ENCODE measurements around the gene ASB2. TPM values are rescaled to one million over a fixed set of nuclear protein-coding genes. Genes with fewer than 3 reads are reported as not detected.

The ASB2 gene
- total RNA-seq, 2 donors from 2014 or later: 12.3 to 55.1 TPM

- Mint-ChIP-seq H3K4me3 (peak overlapping the region; percentile 89), H3K9me3 (no peaks in the 10 kb centered on the region), H3K27me3 (peaks cover under 1 to 5% of the 10 kb centered on the region in 2 donors), H3K4me1 (ENCODE audit: low read depth in 2 of 2) (peaks cover 28 to 43% of the 10 kb centered on the region in 2 donors), H3K27ac (peak overlapping the region; percentile 87 to 88), H3K36me3 (peaks cover under 1% of the 10 kb centered on the region)
- ATAC-seq (peak; percentile 76 to 78), DNase-seq (ENCODE audit: low spot score) (peak; percentile 73)
Observed at GRCh38 chr14:93970585-93970964, 5.8 kb downstream of the ASB2 start.

GRCh38 chr14:93969082-93969828 lies 7.1 kb downstream of the ASB2 start:
- Mint-ChIP-seq H3K4me3 (no peak overlapping the region), H3K9me3 (peaks cover 6% of the 10 kb centered on the region), H3K36me3 (peaks cover 5% of the 10 kb centered on the region), H3K27me3 (peaks cover 0 to 3% of the 10 kb centered on the region in 2 donors), H3K27ac (peak overlapping the region; percentile 56 to 64), H3K4me1 (ENCODE audit: low read depth in 2 of 2) (peaks cover 35 to 53% of the 10 kb centered on the region in 2 donors)
- no peak for DNase-seq (ENCODE audit: low spot score)
- no peak for ATAC-seq

GRCh38 chr14:93967637-93968250 lies 8.6 kb downstream of the ASB2 start:
- H3K27ac Mint-ChIP-seq: no peak overlapping the region
- H3K9me3 Mint-ChIP-seq: peaks cover 6% of the 10 kb centered on the region
- no peak for ATAC-seq
- H3K4me3 Mint-ChIP-seq: no peak overlapping the region
- H3K27me3 Mint-ChIP-seq: no peaks in the 10 kb centered on the region
- peaks cover 5% of the 10 kb centered on the region for H3K36me3 Mint-ChIP-seq
- H3K4me1 Mint-ChIP-seq (ENCODE audit: low read depth in 2 of 2): peaks cover 47 to 67% of the 10 kb centered on the region in 2 donors
- DNase-seq (ENCODE audit: low spot score): no peak

- H3K36me3 Mint-ChIP-seq: peaks cover 5% of the 10 kb centered on the region
- H3K4me3 Mint-ChIP-seq: no peak overlapping the region
- peaks cover 50 to 67% of the 10 kb centered on the region in 2 donors for H3K4me1 Mint-ChIP-seq (ENCODE audit: low read depth in 2 of 2)
- H3K27me3 Mint-ChIP-seq: no peaks in the 10 kb centered on the region
- H3K27ac Mint-ChIP-seq: peak overlapping the region in 1 of 2 donors; percentile 96
- ATAC-seq: no peak
- peaks cover 6% of the 10 kb centered on the region for H3K9me3 Mint-ChIP-seq
- no peak for DNase-seq (ENCODE audit: low spot score)
Observed at GRCh38 chr14:93965946-93966474, 10.4 kb downstream of the ASB2 start.

GRCh38 chr14:93965287-93965821 lies 11.0 kb downstream of the ASB2 start:
- Mint-ChIP-seq H3K36me3 (peaks cover 5% of the 10 kb centered on the region), H3K4me1 (ENCODE audit: low read depth in 2 of 2) (peaks cover 47 to 66% of the 10 kb centered on the region in 2 donors), H3K9me3 (peaks cover 6% of the 10 kb centered on the region), H3K27me3 (no peaks in the 10 kb centered on the region), H3K4me3 (peak overlapping the region; percentile 61), H3K27ac (peak overlapping the region; percentile 96)
- no peak for DNase-seq (ENCODE audit: low spot score)
- no peak for ATAC-seq

- ATAC-seq (no peak), DNase-seq (ENCODE audit: low spot score) (no peak)
- Mint-ChIP-seq H3K4me3 (peak overlapping the region; percentile 61), H3K4me1 (ENCODE audit: low read depth in 2 of 2) (peaks cover 51 to 69% of the 10 kb centered on the region in 2 donors), H3K27ac (peak overlapping the region; percentile 96), H3K36me3 (peaks cover 5% of the 10 kb centered on the region), H3K9me3 (peaks cover 6% of the 10 kb centered on the region), H3K27me3 (no peaks in the 10 kb centered on the region)
Observed at GRCh38 chr14:93964820-93965286, 11.5 kb downstream of the ASB2 start.

GRCh38 chr14:93964281-93964680 lies 12.1 kb downstream of the ASB2 start:
- H3K4me3 Mint-ChIP-seq: peak overlapping the region; percentile 61
- H3K9me3 Mint-ChIP-seq: peaks cover 6% of the 10 kb centered on the region
- DNase-seq (ENCODE audit: low spot score) (no peak), ATAC-seq (no peak)
- peaks cover 56 to 74% of the 10 kb centered on the region in 2 donors for H3K4me1 Mint-ChIP-seq (ENCODE audit: low read depth in 2 of 2)
- H3K27me3 Mint-ChIP-seq: no peaks in the 10 kb centered on the region
- peaks cover 5% of the 10 kb centered on the region for H3K36me3 Mint-ChIP-seq
- H3K27ac Mint-ChIP-seq: peak overlapping the region; percentile 96

GRCh38 chr14:93963692-93964091 lies 12.7 kb downstream of the ASB2 start:
- Mint-ChIP-seq H3K4me3 (peak overlapping the region; percentile 84), H3K36me3 (peaks cover 5% of the 10 kb centered on the region), H3K27ac (peak overlapping the region; percentile 96), H3K27me3 (no peaks in the 10 kb centered on the region), H3K4me1 (ENCODE audit: low read depth in 2 of 2) (peaks cover 58 to 75% of the 10 kb centered on the region in 2 donors), H3K9me3 (peaks cover 6% of the 10 kb centered on the region)
- no peak for ATAC-seq
- DNase-seq (ENCODE audit: low spot score): no peak

GRCh38 chr14:93962701-93963601 lies 13.4 kb downstream of the ASB2 start:
- peaks cover 5% of the 10 kb centered on the region for H3K36me3 Mint-ChIP-seq
- DNase-seq (ENCODE audit: low spot score): no peak
- H3K4me3 Mint-ChIP-seq: peak overlapping the region; percentile 84
- peaks cover 65 to 82% of the 10 kb centered on the region in 2 donors for H3K4me1 Mint-ChIP-seq (ENCODE audit: low read depth in 2 of 2)
- H3K9me3 Mint-ChIP-seq: peaks cover 6% of the 10 kb centered on the region
- no peaks in the 10 kb centered on the region for H3K27me3 Mint-ChIP-seq
- H3K27ac Mint-ChIP-seq: peak overlapping the region; percentile 96
- ATAC-seq: peak; percentile 7 to 53

- peaks cover 75 to 94% of the 10 kb centered on the region in 2 donors for H3K4me1 Mint-ChIP-seq (ENCODE audit: low read depth in 2 of 2)
- peak overlapping the region; percentile 96 for H3K27ac Mint-ChIP-seq
- ATAC-seq (no peak), DNase-seq (ENCODE audit: low spot score) (no peak)
- H3K36me3 Mint-ChIP-seq: peaks cover 5% of the 10 kb centered on the region
- peak overlapping the region; percentile 84 for H3K4me3 Mint-ChIP-seq
- peaks cover 6% of the 10 kb centered on the region for H3K9me3 Mint-ChIP-seq
- H3K27me3 Mint-ChIP-seq: no peaks in the 10 kb centered on the region
Observed at GRCh38 chr14:93961620-93962019, 14.8 kb downstream of the ASB2 start.

- H3K27ac Mint-ChIP-seq: peak overlapping the region; percentile 96
- H3K4me3 Mint-ChIP-seq: peak overlapping the region; percentile 84
- H3K4me1 Mint-ChIP-seq (ENCODE audit: low read depth in 2 of 2): peaks cover 79 to 93% of the 10 kb centered on the region in 2 donors
- peaks cover 6% of the 10 kb centered on the region for H3K9me3 Mint-ChIP-seq
- DNase-seq (ENCODE audit: low spot score) (no peak), ATAC-seq (no peak)
- no peaks in the 10 kb centered on the region for H3K27me3 Mint-ChIP-seq
- peaks cover 5% of the 10 kb centered on the region for H3K36me3 Mint-ChIP-seq
Observed at GRCh38 chr14:93960774-93961438, 15.5 kb downstream of the ASB2 start.

GRCh38 chr14:93960108-93960475 lies 16.3 kb downstream of the ASB2 start:
- Mint-ChIP-seq H3K4me3 (peak overlapping the region; percentile 84), H3K27me3 (no peaks in the 10 kb centered on the region), H3K9me3 (peaks cover 6% of the 10 kb centered on the region), H3K27ac (peak overlapping the region; percentile 96), H3K36me3 (peaks cover 3% of the 10 kb centered on the region), H3K4me1 (ENCODE audit: low read depth in 2 of 2) (peaks cover 81 to 94% of the 10 kb centered on the region in 2 donors)
- ATAC-seq (no peak), DNase-seq (ENCODE audit: low spot score) (no peak)

All from natural killer cell treated with Interleukin-12 subunit alpha and Interleukin-12 subunit beta and Interleukin-15 and Interleukin-18, amount 100 ng/mL, for 72 hours (primary cell).